Measurements from ENCODE around the gene OR4X1. TPM values are rescaled to one million over a fixed set of nuclear protein-coding genes. Genes with fewer than 3 reads are reported as not detected.

The OR4X1 gene
- total and polyA plus RNA-seq, 9 donors: not detected

GRCh38 chr11:48242501-48242900 is 21.2 kb upstream of the OR4X1 start:
- no peak overlapping the region for H3K4me3 ChIP-seq
- DNase-seq: no peak
- no peak for TF ChIP-seq EP300 (IDR thresholded peaks at IDR 0.05)
- no peak for TF ChIP-seq CTCF (IDR thresholded peaks at IDR 0.05)
- no peak for TF ChIP-seq POLR2A (IDR thresholded peaks at IDR 0.05)

GRCh38 chr11:48244804-48245203 is 18.9 kb upstream of the OR4X1 start, which contains the start of gene OR4X2:
Gene OR4X2 (plus strand): TSS chr11:48245104. CDS start chr11:48245104, 0 bp downstream.
- Histone ChIP-seq H3K4me3 (no peak within 1 kb of the TSS), H3K36me3 (no peaks in the 10 kb centered on the region), H3K4me1 (ENCODE audit: insufficient read depth) (no peaks in the 10 kb centered on the region), H3K9me3 (no peaks in the 10 kb centered on the region), H3K27me3 (no peaks in the 10 kb centered on the region), H3K27ac (no peak within 1 kb of the TSS)
- intact Hi-C loops (cut with DNase I): no loop called here
- TF ChIP-seq CTCF (IDR thresholded peaks at IDR 0.05) (no peak), POLR2A (IDR thresholded peaks at IDR 0.05) (no peak), EP300 (IDR thresholded peaks at IDR 0.05) (no peak)
- no peak for DNase-seq

More at GRCh38 chr11:48242501-48242900, 21.2 kb upstream of the OR4X1 start:
- Histone ChIP-seq H3K27ac (no peak overlapping the region), H3K27me3 (no peaks in the 10 kb centered on the region), H3K36me3 (no peaks in the 10 kb centered on the region), H3K9me3 (no peaks in the 10 kb centered on the region), H3K4me1 (ENCODE audit: insufficient read depth) (no peaks in the 10 kb centered on the region)
- intact Hi-C loops (cut with DNase I): no loop called here
- 61 to 77% (median 69%) methylated on average over 3 of the region's 3 CpGs for WGBS, 3 donors

GRCh38 chr11:48248902-48249301 is 14.8 kb upstream of the OR4X1 start:
- 82 to 94% (median 89%) methylated on average over 1 of the region's 1 CpG for WGBS, 3 donors
- H3K9me3 ChIP-seq: no peaks in the 10 kb centered on the region
- intact Hi-C loops (cut with DNase I): no loop called here

GRCh38 chr11:48261600-48261999 is 2.1 kb upstream of the OR4X1 start:
- H3K4me3 ChIP-seq: no peak overlapping the region
- H3K27me3 ChIP-seq: no peaks in the 10 kb centered on the region
- intact Hi-C loops (cut with DNase I): no loop called here
- H3K27ac ChIP-seq: no peak overlapping the region
- TF ChIP-seq POLR2A (IDR thresholded peaks at IDR 0.05): no peak
- TF ChIP-seq CTCF (IDR thresholded peaks at IDR 0.05): no peak
- TF ChIP-seq EP300 (IDR thresholded peaks at IDR 0.05): no peak
- H3K9me3 ChIP-seq: no peaks in the 10 kb centered on the region
- H3K4me1 ChIP-seq (ENCODE audit: insufficient read depth): no peaks in the 10 kb centered on the region
- no peaks in the 10 kb centered on the region for H3K36me3 ChIP-seq
- no peak for DNase-seq
- 66 to 80% (median 76%) methylated on average over 2 of the region's 2 CpGs for WGBS, 3 donors

More at GRCh38 chr11:48248902-48249301, 14.8 kb upstream of the OR4X1 start:
- Histone ChIP-seq H3K27ac (no peak overlapping the region), H3K4me1 (ENCODE audit: insufficient read depth) (no peaks in the 10 kb centered on the region), H3K4me3 (no peak overlapping the region), H3K27me3 (no peaks in the 10 kb centered on the region), H3K36me3 (no peaks in the 10 kb centered on the region)
- no peak for TF ChIP-seq EP300 (IDR thresholded peaks at IDR 0.05)
- TF ChIP-seq CTCF (IDR thresholded peaks at IDR 0.05): no peak
- TF ChIP-seq POLR2A (IDR thresholded peaks at IDR 0.05): no peak
- no peak for DNase-seq

Measured in ovary (tissue), 9 donors.